Calu3 (cell line): Measurements from ENCODE around the gene ADAMTS9. TPM values are rescaled to one million over a fixed set of nuclear protein-coding genes. Genes with fewer than 3 reads are reported as not detected.

Experiments used
- BruUV-seq: library from RNA; stranded (reverse); fragments of 400-500 nt; replicated peaks from 2 replicates; lab custom pipeline; 2021; lab: Mats Ljungman, UMichigan
- CTCF ChIA-PET: fragments of 300-600 bp; sonication (Branson Sonifier 250); formaldehyde crosslinking; loops from one replicate; lab custom pipeline; 2022; ENCODE audit warnings: antibody characterized with exemption; lab: Charles Lee
- DNase-seq: peaks from one replicate; pipeline ENCODE4 v3.0.0; 2022
- H3K27ac Mint-ChIP-seq: one replicate; pipeline ENCODE4 v1.8.0; 2022; ENCODE audit warnings: mixed read lengths; ENCODE audit not compliant: unreplicated experiment
- H3K27me3 Mint-ChIP-seq: one replicate; pipeline ENCODE4 v1.8.0; 2022; ENCODE audit warnings: mixed read lengths; ENCODE audit not compliant: unreplicated experiment
- H3K36me3 Mint-ChIP-seq: one replicate; pipeline ENCODE4 v1.8.0; 2022; ENCODE audit warnings: mild to moderate bottlenecking, moderate library complexity, mixed read lengths; ENCODE audit not compliant: insufficient read depth, unreplicated experiment
- H3K4me1 Mint-ChIP-seq: one replicate; pipeline ENCODE4 v1.8.0; 2022; ENCODE audit warnings: mild to moderate bottlenecking, low read depth, mixed read lengths; ENCODE audit not compliant: unreplicated experiment
- H3K4me3 Mint-ChIP-seq: one replicate; pipeline ENCODE4 v1.8.0; 2022; ENCODE audit warnings: mild to moderate bottlenecking, low read depth, moderate library complexity, mixed read lengths; ENCODE audit not compliant: unreplicated experiment
- H3K9me3 Mint-ChIP-seq: one replicate; pipeline ENCODE4 v1.8.0; 2022; ENCODE audit warnings: low read depth, mixed read lengths; ENCODE audit not compliant: unreplicated experiment
- intact Hi-C: fragments of 100-400 bp; cut with micrococcal nuclease; formaldehyde crosslinking; loops from one replicate; pipeline ENCODE4 v1.10.0; 2022; ENCODE audit not compliant: unreplicated experiment
- total RNA-seq: library from RNA; stranded (reverse); gene quantifications from 2 replicates; pipeline ENCODE4 v1.2.3, GENCODE V29; 2022
- TF ChIP-seq, protein P1 (sequence below): fragments of 200-600 bp; IDR thresholded peaks from one replicate; pipeline ENCODE4 v1.8.0; 2022; ENCODE audit warnings: antibody characterized with exemption; ENCODE audit not compliant: unreplicated experiment

ADAMTS9 gene
- total RNA-seq, 1 experiment from 2014 or later = 54.6 TPM

DNA sequence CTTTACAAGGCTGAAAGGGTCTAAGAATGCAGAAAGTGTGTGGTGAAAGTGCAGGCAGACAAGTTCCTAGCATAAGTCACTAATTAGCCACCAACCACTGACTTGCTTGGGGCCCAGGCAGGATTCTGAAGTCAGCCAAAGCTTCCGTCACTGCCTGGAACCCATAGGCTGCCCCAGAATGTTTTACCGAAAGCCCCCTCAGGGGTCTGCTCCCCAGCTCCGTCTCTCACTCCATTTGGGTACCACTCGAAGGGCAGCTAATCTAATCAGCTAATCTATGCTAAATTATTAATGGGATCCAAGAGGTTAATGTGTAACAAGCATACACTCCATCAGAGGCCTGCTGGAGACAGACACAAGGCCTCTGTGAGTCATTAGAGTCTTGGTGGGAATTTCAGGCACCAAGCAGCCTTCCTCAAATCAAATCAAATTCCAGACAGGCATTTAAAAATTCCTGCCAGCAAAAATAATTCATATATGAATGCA, 13.2 kb downstream of the ADAMTS9 start:
- Mint-ChIP-seq H3K27ac (peak overlapping the region; percentile 91), H3K4me1 (peaks cover 47% of the 10 kb centered on the region), H3K9me3 (no peaks in the 10 kb centered on the region), H3K4me3 (peak overlapping the region; percentile 66), H3K36me3 (peaks cover 18% of the 10 kb centered on the region), H3K27me3 (no peaks in the 10 kb centered on the region)
- CTCF ChIA-PET = interaction anchor here (1.0 to 1.1 kb wide), 2 partner anchors 9 to 13 kb away, joined by 3 read pairs; partner anchors contain the start of gene ADAMTS9
- intact Hi-C loops = no loop called here
- BruUV-seq = no TSS peak
- TF ChIP-seq, protein P1, sequence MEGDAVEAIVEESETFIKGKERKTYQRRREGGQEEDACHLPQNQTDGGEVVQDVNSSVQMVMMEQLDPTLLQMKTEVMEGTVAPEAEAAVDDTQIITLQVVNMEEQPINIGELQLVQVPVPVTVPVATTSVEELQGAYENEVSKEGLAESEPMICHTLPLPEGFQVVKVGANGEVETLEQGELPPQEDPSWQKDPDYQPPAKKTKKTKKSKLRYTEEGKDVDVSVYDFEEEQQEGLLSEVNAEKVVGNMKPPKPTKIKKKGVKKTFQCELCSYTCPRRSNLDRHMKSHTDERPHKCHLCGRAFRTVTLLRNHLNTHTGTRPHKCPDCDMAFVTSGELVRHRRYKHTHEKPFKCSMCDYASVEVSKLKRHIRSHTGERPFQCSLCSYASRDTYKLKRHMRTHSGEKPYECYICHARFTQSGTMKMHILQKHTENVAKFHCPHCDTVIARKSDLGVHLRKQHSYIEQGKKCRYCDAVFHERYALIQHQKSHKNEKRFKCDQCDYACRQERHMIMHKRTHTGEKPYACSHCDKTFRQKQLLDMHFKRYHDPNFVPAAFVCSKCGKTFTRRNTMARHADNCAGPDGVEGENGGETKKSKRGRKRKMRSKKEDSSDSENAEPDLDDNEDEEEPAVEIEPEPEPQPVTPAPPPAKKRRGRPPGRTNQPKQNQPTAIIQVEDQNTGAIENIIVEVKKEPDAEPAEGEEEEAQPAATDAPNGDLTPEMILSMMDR = no peak
- DNase-seq = peak; percentile 43

DNA sequence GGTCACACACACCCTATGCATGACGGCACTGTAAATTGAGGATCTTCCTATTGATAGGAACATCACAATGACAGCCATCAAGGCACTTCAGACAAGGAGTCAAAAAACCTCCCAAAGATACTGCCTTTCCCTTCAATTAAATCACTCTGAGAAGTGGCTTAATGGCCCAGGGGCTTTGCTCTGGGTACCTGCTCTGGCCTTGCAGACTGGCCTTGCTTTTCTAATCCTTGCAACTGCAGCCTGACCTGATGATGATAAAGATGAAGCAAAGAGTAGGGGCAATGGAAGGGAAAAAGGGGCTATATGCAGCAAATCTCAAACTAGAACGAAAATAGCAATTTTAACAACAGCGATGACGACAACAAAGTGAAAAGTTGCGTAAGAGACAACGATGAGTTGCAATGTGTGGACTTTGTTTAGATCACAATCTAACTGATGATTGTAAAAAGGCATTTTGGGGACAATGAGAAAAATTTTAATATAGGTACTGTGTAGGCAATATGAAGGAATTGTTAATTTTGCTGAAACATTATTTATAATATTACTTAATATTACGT, 14.6 kb downstream of the ADAMTS9 start:
- Mint-ChIP-seq H3K27ac (peak overlapping the region; percentile 28), H3K9me3 (no peaks in the 10 kb centered on the region), H3K4me1 (peaks cover 61% of the 10 kb centered on the region), H3K36me3 (peaks cover 8% of the 10 kb centered on the region), H3K4me3 (no peak overlapping the region), H3K27me3 (no peaks in the 10 kb centered on the region)
- CTCF ChIA-PET = no interaction called here
- intact Hi-C loops = no loop called here
- no TSS peak for BruUV-seq
- DNase-seq = no peak
- TF ChIP-seq, protein P1 = no peak

DNA sequence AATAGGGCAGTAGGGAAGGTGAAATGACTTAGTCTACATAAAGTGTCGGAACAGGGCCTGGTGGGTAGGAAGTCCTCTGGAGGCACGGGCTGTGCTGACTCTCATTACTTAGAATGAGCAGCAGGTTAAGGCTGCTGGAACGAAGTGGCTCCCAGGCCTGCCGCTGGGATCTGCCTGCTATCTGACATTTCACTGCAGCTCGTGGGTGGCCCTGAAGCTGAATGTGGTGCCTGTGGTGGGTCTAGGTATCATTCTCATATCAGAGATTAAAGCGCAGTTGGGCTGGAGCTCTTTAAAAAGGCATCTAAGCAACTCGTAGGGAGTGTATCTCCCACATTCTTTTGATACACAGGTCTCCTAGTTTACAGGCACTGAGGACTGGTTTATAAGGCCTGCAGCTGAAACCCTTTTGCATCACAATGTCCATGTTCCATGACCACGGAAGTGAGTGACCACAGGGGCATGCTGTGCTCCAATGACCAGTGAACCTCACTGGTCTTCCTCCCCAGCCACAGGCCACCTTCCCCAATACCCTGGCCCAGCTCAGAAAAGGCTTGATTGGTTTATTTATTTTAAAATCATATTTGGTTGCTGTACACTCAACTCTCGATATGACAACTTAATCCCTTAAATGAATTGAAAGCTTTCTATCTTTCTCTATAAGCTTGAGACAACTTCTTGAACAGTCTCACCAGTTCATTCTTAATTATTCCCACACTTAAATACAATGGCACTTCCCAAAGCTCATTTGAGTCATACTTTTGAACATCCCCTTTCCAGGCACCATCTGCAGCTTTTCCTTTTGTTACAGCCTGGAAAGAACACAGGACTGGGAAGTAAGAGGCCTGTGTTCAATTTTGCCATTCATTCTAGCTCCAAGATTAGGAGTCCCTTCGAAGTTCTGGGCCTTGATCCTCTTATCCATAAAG, 19.0 kb downstream of the ADAMTS9 start:
- peak overlapping the region; percentile 92 for H3K27ac Mint-ChIP-seq
- peak overlapping the region; percentile 21 for H3K4me3 Mint-ChIP-seq
- no peaks in the 10 kb centered on the region for H3K9me3 Mint-ChIP-seq
- intact Hi-C loops = loop anchor here (5.0 to 10.0 kb wide), 3 partner anchors 57 to 768 kb away; no protein-coding TSS in a partner anchor
- DNase-seq = no peak
- H3K36me3 Mint-ChIP-seq = peaks cover 4% of the 10 kb centered on the region
- H3K27me3 Mint-ChIP-seq = no peaks in the 10 kb centered on the region
- H3K4me1 Mint-ChIP-seq = peaks cover 64% of the 10 kb centered on the region
- TF ChIP-seq, protein P1 = no peak
- CTCF ChIA-PET = interaction anchor here (0.7 kb wide), 1 partner anchor 13 kb away, joined by 3 read pairs; no protein-coding TSS in a partner anchor
- BruUV-seq = no TSS peak

DNA sequence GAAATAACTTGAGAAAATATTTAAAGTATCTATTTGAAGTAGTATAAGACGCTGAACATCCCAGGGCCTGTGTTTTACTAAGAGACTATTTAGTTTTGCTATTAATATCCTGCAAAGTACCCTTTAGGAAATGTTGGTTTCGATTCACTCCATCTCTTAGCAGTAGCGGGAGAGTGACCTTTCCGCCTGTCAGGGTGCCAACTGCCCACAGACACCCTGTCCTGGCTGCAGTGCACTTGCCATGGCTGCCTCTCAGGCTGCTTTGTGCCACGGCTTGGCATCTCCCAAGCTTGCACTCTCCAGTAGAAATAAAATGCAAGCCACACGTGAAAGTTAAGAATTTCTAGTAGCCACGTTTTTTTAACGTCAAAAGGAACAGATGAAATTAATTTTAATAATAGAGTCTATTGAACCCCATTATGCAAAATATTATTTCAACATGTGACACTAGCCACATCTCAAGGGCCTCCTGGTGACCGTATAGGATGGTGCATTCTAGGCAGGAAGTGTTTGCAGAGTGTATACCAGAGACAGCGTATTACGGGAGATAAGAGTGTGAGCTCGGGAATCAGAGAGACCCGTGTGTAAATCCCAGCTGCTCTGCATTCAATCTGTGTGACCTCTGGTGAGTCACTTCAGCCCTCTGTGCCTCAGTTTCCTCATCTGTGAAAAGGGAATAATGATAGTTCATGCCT, 19.8 kb downstream of the ADAMTS9 start:
- CTCF ChIA-PET = interaction anchor here (0.6 to 0.7 kb wide), 2 partner anchors 14 to 26 kb away, joined by 3 read pairs; no protein-coding TSS in a partner anchor

More for the DNA sequence above, 19.8 kb downstream of the ADAMTS9 start:
- H3K9me3 Mint-ChIP-seq = no peaks in the 10 kb centered on the region
- BruUV-seq = no TSS peak
- H3K4me3 Mint-ChIP-seq = peak overlapping the region; percentile 21
- peak overlapping the region; percentile 92 for H3K27ac Mint-ChIP-seq
- no peaks in the 10 kb centered on the region for H3K27me3 Mint-ChIP-seq
- DNase-seq = peak; percentile 29
- TF ChIP-seq, protein P1 = no peak
- intact Hi-C loops = loop anchor here (2.0 to 10.0 kb wide), 4 partner anchors 19 to 769 kb away; partner anchors contain the start of gene ADAMTS9
- H3K4me1 Mint-ChIP-seq = peaks cover 64% of the 10 kb centered on the region
- peaks cover 4% of the 10 kb centered on the region for H3K36me3 Mint-ChIP-seq
